Measurements from ENCODE around the gene DNAAF5. TPM values are rescaled to one million over a fixed set of nuclear protein-coding genes. Genes with fewer than 3 reads are reported as not detected.

Gene DNAAF5
- polyA plus RNA-seq, 1 of the 3 experiments (the other 2 are of a cell fraction): 58.5 TPM

DNA sequence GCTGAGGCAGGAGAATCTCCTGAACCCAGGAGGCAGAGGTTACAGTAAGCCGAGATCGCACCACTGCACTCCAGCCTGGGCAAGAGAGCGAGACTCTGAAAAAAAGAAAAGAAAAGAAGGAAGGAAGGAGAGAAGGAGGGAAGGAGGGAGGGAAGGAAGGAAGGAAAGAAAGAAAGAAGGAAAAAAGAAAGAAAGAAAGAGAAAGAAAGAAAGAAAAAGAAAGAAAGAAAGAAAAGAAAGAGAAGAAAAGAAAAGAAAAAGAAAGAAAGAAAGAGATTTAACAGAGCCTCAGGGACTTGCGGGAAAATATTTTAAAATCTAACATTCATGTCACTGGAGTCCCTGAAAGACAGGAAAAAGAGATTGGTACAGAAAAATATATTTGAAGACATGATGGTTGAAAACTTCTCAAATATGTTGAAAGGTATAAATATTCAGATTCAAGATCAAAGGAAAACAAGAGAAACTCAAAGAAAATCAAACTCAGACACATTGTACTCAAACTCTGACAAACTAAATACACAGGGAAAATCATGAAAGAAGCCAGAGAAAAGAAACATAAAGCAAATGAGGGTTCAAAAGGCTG, 25.3 kb upstream of the DNAAF5 start:
- Histone ChIP-seq H3K9me3 (peaks cover 18% of the 10 kb centered on the region), H3K4me1 (ENCODE audit: control insufficient read depth in 1 of 2, insufficient read depth in 2 of 2, low read depth in 1 of 2, low read length in 1 of 2) (no peaks in the 10 kb centered on the region), H3K27ac (ENCODE audit: low read depth in 2 of 2, low read length in 1 of 2) (no peak overlapping the region), H4K20me1 (ENCODE audit: insufficient read depth) (no peaks in the 10 kb centered on the region), H3K4me3 (ENCODE audit: low read depth in 2 of 2, low read length in 1 of 2) (no peak overlapping the region), H2AFZ (ENCODE audit: low read depth) (no peak overlapping the region), H3K36me3 (replicated peaks in 1 of 2; ENCODE audit: control insufficient read depth in 1 of 2, insufficient read depth in 2 of 2, low read length in 1 of 2) (peaks cover 7 to 16% of the 10 kb centered on the region in 2 experiments), H3K9ac (no peak overlapping the region), H3F3A (replicated peaks; ENCODE audit: insufficient read depth) (peaks cover 14% of the 10 kb centered on the region), H3K79me2 (ENCODE audit: insufficient read depth) (no peaks in the 10 kb centered on the region), H3K27me3 (ENCODE audit: insufficient read depth) (no peaks in the 10 kb centered on the region), H3K9me2 (no peaks in the 10 kb centered on the region), H3K4me2 (no peak overlapping the region)
- 98% methylated on average over 4 of the region's 4 CpGs for WGBS (ENCODE audit: low lambda C conversion rate)
- DNase-seq: no peak
- ChIA-PET POLR2A (no interaction called here), CTCF (no interaction called here)
- TF ChIP-seq REST (IDR thresholded peaks at IDR 0.05; ENCODE audit: low read depth, low read length): no peak
- no peak for TF ChIP-seq ELF1 (IDR thresholded peaks at IDR 0.05)
- no peak for TF ChIP-seq CTCF (IDR thresholded peaks at IDR 0.05)
- no peak for TF ChIP-seq MXI1 (IDR thresholded peaks at IDR 0.05; ENCODE audit: low read depth, low read length)
- no peak for TF ChIP-seq TAF1 (IDR thresholded peaks at IDR 0.05; ENCODE audit: borderline replicate concordance, low read depth, low read length)
- no peak for TF ChIP-seq JUND (IDR thresholded peaks at IDR 0.05)
- no peak for TF ChIP-seq RXRA (IDR thresholded peaks at IDR 0.05; ENCODE audit: borderline replicate concordance, low read depth)
- TF ChIP-seq NRF1 (IDR thresholded peaks at IDR 0.05; ENCODE audit: low read depth, low read length): no peak
- no peak for TF ChIP-seq EZH2phosphoT487 (IDR thresholded peaks at IDR 0.05; ENCODE audit: borderline replicate concordance, low read depth)
- no peak for TF ChIP-seq MEF2A (IDR thresholded peaks at IDR 0.05; ENCODE audit: borderline replicate concordance, low read depth)
- no peak for TF ChIP-seq MAX (IDR thresholded peaks at IDR 0.05; ENCODE audit: low read depth)
- TF ChIP-seq NFIC (IDR thresholded peaks at IDR 0.05; ENCODE audit: borderline replicate concordance): no peak
- no peak for TF ChIP-seq SMC3 (IDR thresholded peaks at IDR 0.05; ENCODE audit: low read depth, low read length)
- TF ChIP-seq EP300 (IDR thresholded peaks at IDR 0.05; ENCODE audit: borderline replicate concordance in 1 of 2, low read depth in 1 of 2, low read length in 1 of 2): no peak
- TF ChIP-seq TEAD4 (IDR thresholded peaks at IDR 0.05; ENCODE audit: borderline replicate concordance, insufficient read depth): no peak
- TF ChIP-seq RCOR1 (IDR thresholded peaks at IDR 0.05; ENCODE audit: low read length): no peak
- no peak for TF ChIP-seq POLR2AphosphoS5 (IDR thresholded peaks at IDR 0.05; ENCODE audit: low read depth, low read length)
- no peak for TF ChIP-seq FOSL2 (IDR thresholded peaks at IDR 0.05; ENCODE audit: borderline replicate concordance, low read depth)
